ENCODE results near the gene RCAN3.
"Not testable (repeated sequence)": the region's sequence is repeated elsewhere in the genome, so short reads cannot be mapped to it uniquely, and the experiment has no call there.

Gene RCAN3

GRCh38 chr1:24484199-24484598 is 18.4 kb upstream of the RCAN3 start:
- no peak for DNase-seq (ENCODE audit: low read depth in 1 of 2, low spot score in 1 of 2)

GRCh38 chr1:24486331-24487065 is 16.1 kb upstream of the RCAN3 start:
- DNase-seq (ENCODE audit: low read depth in 1 of 2, low spot score in 1 of 2): no peak

GRCh38 chr1:24487455-24487854 is 15.2 kb upstream of the RCAN3 start:
- DNase-seq (ENCODE audit: low read depth in 1 of 2, low spot score in 1 of 2): no peak

GRCh38 chr1:24488159-24488558 is 14.5 kb upstream of the RCAN3 start:
- peak in 1 of 2 donors; percentile 52 for DNase-seq (ENCODE audit: low read depth in 1 of 2, low spot score in 1 of 2)

GRCh38 chr1:24489674-24490073 is 13.0 kb upstream of the RCAN3 start:
- no peak for DNase-seq (ENCODE audit: low read depth in 1 of 2, low spot score in 1 of 2)

GRCh38 chr1:24490101-24490781 is 12.4 kb upstream of the RCAN3 start:
- DNase-seq (ENCODE audit: low read depth in 1 of 2, low spot score in 1 of 2): no peak

- DNase-seq (ENCODE audit: low read depth in 1 of 2, low spot score in 1 of 2): no peak
These were observed 10.9 kb upstream of the RCAN3 start for GRCh38 chr1:24491577-24492360.

GRCh38 chr1:24492935-24493334 is 9.7 kb upstream of the RCAN3 start:
- not testable (repeated sequence) for DNase-seq (ENCODE audit: low read depth in 1 of 2, low spot score in 1 of 2)

GRCh38 chr1:24493785-24494184 is 8.9 kb upstream of the RCAN3 start:
- no peak for DNase-seq (ENCODE audit: low read depth in 1 of 2, low spot score in 1 of 2)

- no peak for DNase-seq (ENCODE audit: low read depth in 1 of 2, low spot score in 1 of 2)
These were observed 4.0 kb upstream of the RCAN3 start for GRCh38 chr1:24498589-24498988.

- DNase-seq (ENCODE audit: low read depth in 1 of 2, low spot score in 1 of 2): no peak
These were observed 2.1 kb upstream of the RCAN3 start for GRCh38 chr1:24500448-24501048.

- DNase-seq (ENCODE audit: low read depth in 1 of 2, low spot score in 1 of 2): no peak
These were observed 1.1 kb upstream of the RCAN3 start for GRCh38 chr1:24501371-24502064.

GRCh38 chr1:24502065-24502708 is 449 bp upstream of the RCAN3 start:
- DNase-seq (ENCODE audit: low read depth in 1 of 2, low spot score in 1 of 2): peak; percentile 56 to 74

GRCh38 chr1:24503059-24503751 is 569 bp downstream of the RCAN3 start:
- no peak for DNase-seq (ENCODE audit: low read depth in 1 of 2, low spot score in 1 of 2)

GRCh38 chr1:24503870-24504523 is 1.4 kb downstream of the RCAN3 start:
- no peak for DNase-seq (ENCODE audit: low read depth in 1 of 2, low spot score in 1 of 2)

- DNase-seq (ENCODE audit: low read depth in 1 of 2, low spot score in 1 of 2): no peak
These were observed 1.9 kb downstream of the RCAN3 start for GRCh38 chr1:24504560-24504959.

- DNase-seq (ENCODE audit: low read depth in 1 of 2, low spot score in 1 of 2): no peak
These were observed 3.2 kb downstream of the RCAN3 start for GRCh38 chr1:24505816-24506215.

GRCh38 chr1:24506691-24507381 is 4.2 kb downstream of the RCAN3 start:
- DNase-seq (ENCODE audit: low read depth in 1 of 2, low spot score in 1 of 2): no peak

GRCh38 chr1:24507405-24507804 is 4.8 kb downstream of the RCAN3 start:
- DNase-seq (ENCODE audit: low read depth in 1 of 2, low spot score in 1 of 2): no peak

All from activated T-helper 1 cell treated with anti-CD3 and anti-CD28 coated beads, Interleukin-2, amount 50 U/mL, for 16 hours (primary cell).